Ovary (tissue), 9 donors: Measurements from ENCODE around the gene RPLP2. TPM values are rescaled to one million over a fixed set of nuclear protein-coding genes. Genes with fewer than 3 reads are reported as not detected.
A peak's percentile ranks its signal among the peaks of the same experiment; 100 is the strongest.

Experiments
- DNase-seq, 5 donors: peaks; one replicate each; pipeline ENCODE4 v3.0.0-alpha.2; 2019 to 2020
- H3K27ac ChIP-seq, 2 donors: fragments of 200-600 bp; one replicate each; pipeline versions ENCODE4 v1.5.1 to v1.8.0; 2019 to 2022
- H3K27me3 ChIP-seq: fragments of 200-600 bp; one replicate; pipeline ENCODE4 v1.8.0; 2022
- H3K36me3 ChIP-seq: fragments of 200-600 bp; sonication (generic); one replicate; pipeline ENCODE4 v1.5.1; 2019
- H3K4me1 ChIP-seq: one replicate; pipeline ENCODE4 v1.8.1; 2013; ENCODE audit warnings: mild to moderate bottlenecking, moderate library complexity; ENCODE audit not compliant: insufficient read depth
- H3K4me3 ChIP-seq: fragments of 200-600 bp; sonication (generic); one replicate; pipeline ENCODE4 v1.5.1; 2017
- H3K9me3 ChIP-seq, 2 donors: fragments of 200-600 bp in 1 of 2; sonication (generic) in 1 of 2; one replicate each; pipeline versions ENCODE4 v1.5.1 to v1.8.1; 2013 to 2019; ENCODE audit warnings: mild to moderate bottlenecking in 1 of 2, moderate library complexity in 1 of 2
- EP300 ChIP-seq: sonication (generic); formaldehyde crosslinking; IDR thresholded peaks from one replicate; pipeline ENCODE4 v1.6.1; 2017; ENCODE audit warnings: antibody characterized with exemption
- POLR2A ChIP-seq: fragments of 450-650 bp; IDR thresholded peaks from one replicate; pipeline ENCODE4 v1.6.1; 2017; ENCODE audit warnings: antibody characterized with exemption, mild to moderate bottlenecking, moderate library complexity
- WGBS, 3 donors: extraction: QIAGEN DNeasy Blood & Tissue Kit in 1 of 3; methylation state at CpG; one replicate each; pipeline versions ENCODE4 v1.1.5 to v1.1.7; 2013 to 2017; 5-methylcytosine and 5-hydroxymethylcytosine counted together
- intact Hi-C, 4 donors: fragments of 100-400 bp; cut with DNase I; formaldehyde crosslinking; loops; one replicate each; pipeline versions ENCODE4 v1.11.0 to v1.15.1; 2022 to 2023
- polyA plus RNA-seq, 2 donors: library from polyadenylated mRNA; stranded (reverse); fragments of 200-250 nt in 1 of 2; fragments of 350-450 nt in 1 of 2; fragmentation: Illumina TruSeq in 1 of 2; extraction: RNeasy Lipid Tissue Mini Kit (QIAGEN cat#74804) in 1 of 2; gene quantifications; one replicate each; pipeline ENCODE4 v1.2.3, GENCODE V29; 2013 to 2014
- total RNA-seq, 7 donors: library from RNA; depleted of rRNA in 2 of 7; stranded (reverse); fragments of >200 nt in 2 of 7; fragmentation: NEBNext Ultra II Directional in 3 of 7; extraction: Animal tissue kit (Norgen Biotek cat#: 25700) in 3 of 7; gene quantifications; one replicate each; pipeline versions ENCODE4 v1.1.0 to v1.2.4, GENCODE V29; 2016 to 2023
- TF ChIP-seq, protein P1 (sequence below), 3 donors: fragments of 450-650 bp in 2 of 3; fragments of 200-600 bp in 1 of 3; IDR thresholded peaks; one replicate each; pipeline versions ENCODE4 v1.5.1 to v1.8.0; 2016 to 2022; ENCODE audit warnings: antibody characterized with exemption in 3 of 3, mild to moderate bottlenecking in 1 of 3
- donor health status: DM: no; HTN: no; CAD: no; lungs with moderate emphysema.
- donor health status: DM: no; HTN: no; CAD: no.
- donor health status: Bipolar disorder and iron deficiency.
- donor health status: DM: yes; HTN: yes; CAD: no.
- donor health status: DM: no; HTN: no; CAD: no.
- donor health status: DM: yes; HTN: yes; CAD: no.

RPLP2 gene
- total and polyA plus RNA-seq, 9 donors, result 237 to 4,238 (median 2,804) TPM

DNA sequence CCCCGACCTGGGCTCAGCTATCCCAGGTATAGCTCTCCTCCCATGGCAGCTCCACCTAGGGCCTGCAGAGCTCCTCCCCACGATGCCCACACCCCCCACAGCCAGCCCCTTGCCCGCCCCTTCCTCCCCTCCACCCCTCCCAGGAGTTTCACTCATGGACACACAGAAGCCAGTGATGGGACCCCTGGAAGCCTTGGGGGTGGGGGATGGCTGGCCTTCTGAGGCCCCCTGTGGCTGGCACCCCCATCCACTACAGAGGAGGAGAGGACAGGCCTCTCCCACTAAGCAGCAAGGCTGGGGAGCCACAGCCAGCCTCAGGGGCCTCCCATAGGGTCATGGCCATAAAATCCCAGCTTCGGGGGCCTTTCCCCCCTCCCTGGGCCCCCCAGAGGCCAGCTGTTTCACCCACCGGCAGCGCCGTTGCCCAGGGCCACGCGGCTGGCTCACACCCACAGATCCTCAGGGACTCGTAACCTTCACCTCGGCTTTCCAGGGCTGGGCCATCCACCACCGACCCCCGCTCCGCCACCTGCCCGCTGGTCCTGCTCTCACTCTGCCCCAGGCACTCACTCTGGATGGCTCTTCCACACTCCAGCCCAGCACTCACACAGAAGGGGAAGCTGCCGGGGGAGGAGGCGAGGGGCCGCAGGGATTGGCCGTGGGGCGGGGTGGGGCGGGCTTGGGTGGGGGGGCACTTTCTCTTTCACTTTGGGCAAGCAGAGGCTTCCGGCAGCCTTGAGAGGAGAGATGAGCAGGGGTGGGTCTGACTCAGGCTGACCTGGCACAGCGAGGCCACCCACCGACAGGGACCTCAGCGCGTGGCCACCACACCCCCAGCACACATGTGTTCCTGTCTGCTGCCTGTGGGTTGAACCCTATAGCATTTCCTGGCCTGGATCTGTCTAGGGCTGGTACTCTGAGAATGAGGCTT is 13.9 kb upstream of the RPLP2 start:
- 1 to 3% (median 1%) methylated on average over 14 to 26 of the region's 26 CpGs for WGBS, 3 donors

DNA sequence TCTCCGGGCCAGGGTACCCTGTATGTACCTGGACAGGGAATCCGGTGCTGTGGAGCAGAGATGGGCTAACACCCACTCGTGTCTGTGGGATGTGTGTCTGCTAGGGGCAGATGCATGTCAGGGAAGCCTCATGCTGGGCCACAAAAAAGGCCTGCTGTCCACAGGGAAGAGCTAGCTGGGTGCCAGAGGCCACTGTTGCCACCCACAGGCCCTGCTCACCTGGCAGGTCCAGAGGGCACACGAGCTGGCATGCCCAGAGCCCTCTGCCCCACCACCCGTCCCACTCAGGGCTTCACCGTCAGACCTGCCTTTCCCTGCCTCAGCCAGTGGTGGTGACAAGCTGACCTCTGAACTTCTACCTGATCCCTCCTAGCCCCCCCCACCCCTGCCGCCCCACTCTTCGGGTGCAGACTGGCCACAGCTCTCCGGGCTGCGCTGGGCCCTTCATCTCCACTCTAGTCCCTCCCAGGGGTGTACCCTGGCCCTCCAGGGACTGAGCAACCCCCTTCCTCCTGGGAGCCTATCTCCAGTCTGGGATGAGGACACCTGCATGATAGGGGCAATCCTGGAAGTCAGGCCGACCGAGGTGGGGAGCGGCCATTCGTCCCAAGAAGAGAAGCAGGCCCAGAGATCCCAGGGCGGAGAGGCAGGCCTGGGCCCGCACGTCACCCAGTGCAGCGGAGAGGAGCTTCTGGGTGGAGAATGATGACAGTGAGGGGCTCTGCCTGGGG is 13.0 kb upstream of the RPLP2 start:
- TF ChIP-seq POLR2A, result peak; percentile 37
- TF ChIP-seq, protein P1, sequence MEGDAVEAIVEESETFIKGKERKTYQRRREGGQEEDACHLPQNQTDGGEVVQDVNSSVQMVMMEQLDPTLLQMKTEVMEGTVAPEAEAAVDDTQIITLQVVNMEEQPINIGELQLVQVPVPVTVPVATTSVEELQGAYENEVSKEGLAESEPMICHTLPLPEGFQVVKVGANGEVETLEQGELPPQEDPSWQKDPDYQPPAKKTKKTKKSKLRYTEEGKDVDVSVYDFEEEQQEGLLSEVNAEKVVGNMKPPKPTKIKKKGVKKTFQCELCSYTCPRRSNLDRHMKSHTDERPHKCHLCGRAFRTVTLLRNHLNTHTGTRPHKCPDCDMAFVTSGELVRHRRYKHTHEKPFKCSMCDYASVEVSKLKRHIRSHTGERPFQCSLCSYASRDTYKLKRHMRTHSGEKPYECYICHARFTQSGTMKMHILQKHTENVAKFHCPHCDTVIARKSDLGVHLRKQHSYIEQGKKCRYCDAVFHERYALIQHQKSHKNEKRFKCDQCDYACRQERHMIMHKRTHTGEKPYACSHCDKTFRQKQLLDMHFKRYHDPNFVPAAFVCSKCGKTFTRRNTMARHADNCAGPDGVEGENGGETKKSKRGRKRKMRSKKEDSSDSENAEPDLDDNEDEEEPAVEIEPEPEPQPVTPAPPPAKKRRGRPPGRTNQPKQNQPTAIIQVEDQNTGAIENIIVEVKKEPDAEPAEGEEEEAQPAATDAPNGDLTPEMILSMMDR (IDR thresholded peaks at IDR 0.05), result no peak
- Histone ChIP-seq H3K27me3 (no peaks in the 10 kb centered on the region), H3K27ac (peak overlapping the region; percentile 73), H3K9me3 (no peaks in the 10 kb centered on the region), H3K4me1 (peaks cover 13% of the 10 kb centered on the region), H3K36me3 (no peaks in the 10 kb centered on the region), H3K4me3 (peak overlapping the region; percentile 71)
- peak in 1 of 5 donors; percentile 49 for DNase-seq
- intact Hi-C loops, result no loop called here
- 4 to 8% (median 6%) methylated on average over 18 of the region's 18 CpGs for WGBS, 3 donors

More for the DNA sequence above, 13.9 kb upstream of the RPLP2 start:
- Histone ChIP-seq H3K36me3 (no peaks in the 10 kb centered on the region), H3K4me3 (peak overlapping the region; percentile 71), H3K4me1 (peaks cover 13% of the 10 kb centered on the region), H3K27ac (peak overlapping the region; percentile 73), H3K27me3 (no peaks in the 10 kb centered on the region), H3K9me3 (no peaks in the 10 kb centered on the region)
- DNase-seq, result peak; percentile 80 to 83 (median 80)
- no peak for TF ChIP-seq EP300
- TF ChIP-seq POLR2A, result no peak
- TF ChIP-seq, protein P1 (IDR thresholded peaks at IDR 0.05), result no peak
- intact Hi-C loops, result no loop called here

DNA sequence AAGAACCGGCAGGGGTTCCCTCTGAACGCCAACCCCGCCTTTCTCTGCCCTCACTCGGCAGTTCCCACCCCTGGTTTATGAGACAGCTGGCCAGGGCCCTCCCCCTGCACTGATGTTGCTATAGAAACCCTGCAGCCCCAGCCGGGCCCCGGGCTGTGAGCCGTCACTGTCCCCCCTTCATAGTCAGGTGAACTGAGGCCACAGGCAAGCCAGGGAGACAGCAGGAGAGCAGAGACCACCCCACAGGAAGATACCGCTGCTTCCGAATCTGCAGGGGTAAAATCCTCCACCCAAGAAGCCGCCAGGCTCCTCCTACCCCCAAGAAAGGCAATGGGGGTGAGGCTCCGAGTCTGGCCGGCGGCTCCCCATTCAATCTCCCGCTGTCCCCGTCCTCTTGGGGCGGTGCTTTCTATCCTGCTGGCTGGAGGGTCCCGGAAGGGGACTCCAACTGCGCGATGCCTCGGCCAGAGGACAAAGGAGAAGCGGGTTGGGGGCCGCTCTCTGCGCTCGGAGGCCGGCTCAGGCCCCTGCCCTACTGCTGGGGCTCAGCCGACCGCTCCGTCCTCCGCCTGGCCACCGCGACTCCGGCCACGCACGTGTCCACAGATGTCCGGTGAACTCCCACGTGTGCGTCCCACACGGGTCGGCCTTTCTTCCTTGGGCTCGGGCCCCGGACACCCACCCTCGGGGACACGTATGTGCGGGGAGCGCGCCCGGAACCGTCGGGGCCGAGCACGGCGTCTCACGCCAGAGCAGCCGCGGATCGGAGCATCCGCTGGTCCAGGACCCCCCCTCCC is 12.3 kb upstream of the RPLP2 start:
- peak; percentile 78 to 85 (median 81) for DNase-seq
- TF ChIP-seq, protein P1 (IDR thresholded peaks at IDR 0.05), result no peak
- no peak for TF ChIP-seq EP300
- no peak for TF ChIP-seq POLR2A
- intact Hi-C loops, result no loop called here
- Histone ChIP-seq H3K4me3 (peak overlapping the region; percentile 71), H3K4me1 (peaks cover 13% of the 10 kb centered on the region), H3K36me3 (no peaks in the 10 kb centered on the region), H3K27me3 (no peaks in the 10 kb centered on the region), H3K27ac (peak overlapping the region; percentile 34 to 73), H3K9me3 (no peaks in the 10 kb centered on the region)
- WGBS, 3 donors, result 0 to 1% (median 0%) methylated on average over 17 to 57 of the region's 57 CpGs
